ENCODE data around the gene ARMC2. TPM values are rescaled to one million over a fixed set of nuclear protein-coding genes. Genes with fewer than 3 reads are reported as not detected.
A peak's percentile ranks its signal among the peaks of the same experiment; 100 is the strongest.

The ARMC2 gene
- total RNA-seq, 1 donor from 2014 or later, result 8.3 TPM

DNA sequence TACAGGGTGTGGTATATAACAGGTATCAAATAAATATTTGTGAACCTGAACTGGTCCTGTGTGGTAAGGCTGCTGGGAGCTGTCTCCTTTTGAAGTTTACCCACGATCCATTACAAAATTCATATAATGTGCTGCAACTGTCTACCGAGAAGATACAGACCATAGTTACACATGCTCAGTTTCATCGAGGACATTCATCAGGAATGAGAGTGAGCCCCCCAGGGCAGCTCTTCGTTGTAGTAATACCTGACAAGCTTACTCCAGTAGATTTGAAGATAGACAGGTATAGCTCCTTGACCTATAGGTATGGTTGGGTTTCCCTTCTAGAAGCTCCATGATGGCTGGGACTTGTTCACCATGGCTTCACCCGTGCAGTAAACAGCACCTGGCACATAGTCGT lies 25.7 kb downstream of the ARMC2 start:
- Mint-ChIP-seq H3K4me3 (ENCODE audit: unreplicated experiment) (no peak overlapping the region), H3K27me3 (ENCODE audit: low read depth) (no peaks in the 10 kb centered on the region), H3K27ac (ENCODE audit: unreplicated experiment) (no peak overlapping the region), H3K9me3 (ENCODE audit: low read depth) (no peaks in the 10 kb centered on the region), H3K36me3 (ENCODE audit: low read depth) (peaks cover 7% of the 10 kb centered on the region), H3K4me1 (ENCODE audit: low read depth) (peaks cover 47% of the 10 kb centered on the region)
- no peak for TF ChIP-seq CTCF (IDR thresholded peaks at IDR 0.05)
- DNase-seq (ENCODE audit: low spot score), result no peak

DNA sequence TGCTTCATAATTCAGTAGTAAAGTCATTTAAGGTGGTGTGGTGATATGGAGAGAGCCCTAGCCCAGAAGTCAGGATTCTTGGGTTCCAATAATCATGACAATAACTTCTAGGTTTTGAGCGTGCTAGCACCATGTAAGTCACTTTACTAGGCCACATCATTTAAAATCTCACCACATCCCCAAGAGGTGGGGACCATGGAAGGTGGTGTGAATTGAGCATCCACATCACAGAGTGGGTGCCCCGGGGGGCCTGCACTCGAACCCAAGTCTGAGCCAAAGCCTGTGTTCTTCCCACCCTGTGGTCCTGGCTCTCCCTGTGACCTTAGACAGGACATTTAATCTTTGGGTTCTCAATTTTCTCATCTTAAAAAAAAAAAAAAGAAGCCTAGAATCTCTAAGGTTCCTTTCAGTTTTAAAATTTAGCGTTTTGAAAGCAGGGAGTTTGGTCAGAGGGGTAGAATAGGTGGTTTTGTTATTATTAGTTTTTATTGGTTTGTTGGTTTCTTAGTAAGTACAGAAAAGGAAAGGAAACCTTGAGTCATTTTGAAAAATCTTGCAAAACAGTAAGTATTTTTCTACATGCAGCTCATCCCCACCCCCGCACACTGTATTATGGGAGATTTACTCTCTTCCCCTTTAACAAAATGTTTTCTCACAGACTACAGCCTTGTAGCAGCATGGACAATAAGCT lies 26.4 kb downstream of the ARMC2 start:
- DNase-seq (ENCODE audit: low spot score), result no peak

GRCh38 chr6:108875161-108875555 lies 26.9 kb downstream of the ARMC2 start:
- no peaks in the 10 kb centered on the region for H3K9me3 Mint-ChIP-seq (ENCODE audit: low read depth)
- peaks cover 47% of the 10 kb centered on the region for H3K4me1 Mint-ChIP-seq (ENCODE audit: low read depth)
- no peak for TF ChIP-seq CTCF (IDR thresholded peaks at IDR 0.05)
- H3K27me3 Mint-ChIP-seq (ENCODE audit: low read depth), result no peaks in the 10 kb centered on the region
- H3K27ac Mint-ChIP-seq (ENCODE audit: unreplicated experiment), result no peak overlapping the region
- no peak overlapping the region for H3K4me3 Mint-ChIP-seq (ENCODE audit: unreplicated experiment)
- peaks cover 12% of the 10 kb centered on the region for H3K36me3 Mint-ChIP-seq (ENCODE audit: low read depth)
- DNase-seq (ENCODE audit: low spot score), result no peak

More for the DNA sequence above, 26.4 kb downstream of the ARMC2 start:
- H3K4me3 Mint-ChIP-seq (ENCODE audit: unreplicated experiment), result no peak overlapping the region
- H3K27me3 Mint-ChIP-seq (ENCODE audit: low read depth), result no peaks in the 10 kb centered on the region
- peaks cover 9% of the 10 kb centered on the region for H3K36me3 Mint-ChIP-seq (ENCODE audit: low read depth)
- no peak overlapping the region for H3K27ac Mint-ChIP-seq (ENCODE audit: unreplicated experiment)
- H3K9me3 Mint-ChIP-seq (ENCODE audit: low read depth), result no peaks in the 10 kb centered on the region
- peaks cover 47% of the 10 kb centered on the region for H3K4me1 Mint-ChIP-seq (ENCODE audit: low read depth)
- TF ChIP-seq CTCF (IDR thresholded peaks at IDR 0.05), result no peak

DNA sequence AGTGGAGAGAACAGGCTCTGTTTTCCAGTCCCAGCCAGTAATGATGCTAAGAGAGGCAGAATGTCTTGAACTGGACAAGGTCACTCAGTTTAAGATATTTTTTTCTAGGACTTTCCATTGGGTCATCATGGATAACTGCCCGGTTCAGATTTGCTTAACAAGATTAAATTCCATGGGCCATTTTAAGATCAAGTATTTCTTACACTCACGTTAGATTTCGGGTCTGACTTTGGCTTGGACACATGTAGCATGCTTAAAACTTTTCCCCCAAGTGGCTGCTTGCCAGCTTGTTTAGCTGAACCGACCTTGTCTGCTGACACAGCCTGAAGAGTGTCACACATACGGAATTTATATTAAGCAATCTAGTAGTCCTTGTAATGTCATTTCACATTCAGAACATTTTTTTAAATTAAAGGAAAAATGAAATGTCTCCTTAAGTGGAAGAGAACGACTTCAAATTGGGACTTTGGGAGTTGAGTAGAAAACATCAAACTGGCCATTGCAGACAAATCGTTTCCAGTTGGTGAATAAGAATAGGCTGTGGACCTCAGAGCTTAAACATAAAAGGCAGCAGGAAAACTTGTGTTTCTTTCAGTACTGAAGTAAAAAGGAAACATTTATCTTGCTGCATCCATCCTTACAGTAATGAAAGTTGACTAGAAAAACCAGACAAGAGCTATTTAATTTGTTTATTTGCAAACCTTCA lies 29.0 kb downstream of the ARMC2 start:
- Mint-ChIP-seq H3K27ac (ENCODE audit: unreplicated experiment) (peak overlapping the region; percentile 90), H3K4me3 (ENCODE audit: unreplicated experiment) (peak overlapping the region; percentile 3)
- no peak for DNase-seq (ENCODE audit: low spot score)

More for the DNA sequence above, 29.0 kb downstream of the ARMC2 start:
- peaks cover 39% of the 10 kb centered on the region for H3K4me1 Mint-ChIP-seq (ENCODE audit: low read depth)
- no peaks in the 10 kb centered on the region for H3K9me3 Mint-ChIP-seq (ENCODE audit: low read depth)
- no peaks in the 10 kb centered on the region for H3K27me3 Mint-ChIP-seq (ENCODE audit: low read depth)
- TF ChIP-seq CTCF (IDR thresholded peaks at IDR 0.05), result no peak
- peaks cover 11% of the 10 kb centered on the region for H3K36me3 Mint-ChIP-seq (ENCODE audit: low read depth)
